8988T (cell line): ENCODE measurements around the gene API5.
"Not testable (repeated sequence)": the region's sequence is repeated elsewhere in the genome, so short reads cannot be mapped to it uniquely, and the experiment has no call there.

Experiments used
- DNase-seq: peaks from one replicate; pipeline ENCODE4 v3.0.0; 2011

The API5 gene

GRCh38 chr11:43311791-43312607, at the start of gene API5:
TSS of gene API5 (plus strand) at chr11:43311996. CDS start at chr11:43312128, 132 bp downstream.
- DNase-seq: peak; percentile 65

DNA sequence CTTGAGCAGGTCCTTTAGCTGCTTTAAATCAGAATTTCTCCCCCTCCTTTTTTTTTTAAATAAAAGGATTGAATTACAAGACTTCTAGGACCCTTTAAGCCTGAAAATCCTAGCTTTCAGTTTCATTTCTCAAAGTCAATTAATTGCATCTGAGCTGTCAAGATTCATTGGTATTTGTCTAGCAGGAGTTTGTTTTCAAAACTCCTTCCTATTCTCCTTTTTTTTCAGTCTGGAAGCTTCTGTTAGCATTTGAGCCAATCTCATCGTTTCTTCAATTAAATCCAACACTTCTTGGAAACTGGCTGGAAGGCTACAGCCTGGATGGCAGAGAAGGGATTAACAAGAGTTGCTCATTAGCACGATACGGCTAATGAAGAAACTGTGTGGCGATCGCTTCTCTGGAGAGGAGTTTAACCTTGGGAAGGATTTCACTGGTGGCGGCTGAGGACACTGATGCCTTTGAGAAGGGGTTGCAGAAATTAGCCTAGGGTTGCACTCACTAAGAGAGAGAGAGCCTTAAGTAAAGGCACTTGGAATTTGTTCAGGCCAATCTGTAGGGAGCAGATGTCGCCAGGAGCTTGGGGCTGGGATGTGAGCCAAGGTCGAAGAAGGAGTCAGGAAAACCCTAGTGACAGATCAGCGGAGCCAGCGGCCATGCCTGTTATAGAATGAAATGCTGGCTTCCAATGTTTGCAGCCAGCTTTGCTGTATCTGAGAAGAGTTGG, 43.8 kb upstream of the API5 start:
- DNase-seq: no peak

GRCh38 chr11:43268786-43269185, 43.0 kb upstream of the API5 start:
- DNase-seq: no peak

- DNase-seq: no peak
These were observed 42.4 kb upstream of the API5 start for GRCh38 chr11:43269254-43269918.

DNA sequence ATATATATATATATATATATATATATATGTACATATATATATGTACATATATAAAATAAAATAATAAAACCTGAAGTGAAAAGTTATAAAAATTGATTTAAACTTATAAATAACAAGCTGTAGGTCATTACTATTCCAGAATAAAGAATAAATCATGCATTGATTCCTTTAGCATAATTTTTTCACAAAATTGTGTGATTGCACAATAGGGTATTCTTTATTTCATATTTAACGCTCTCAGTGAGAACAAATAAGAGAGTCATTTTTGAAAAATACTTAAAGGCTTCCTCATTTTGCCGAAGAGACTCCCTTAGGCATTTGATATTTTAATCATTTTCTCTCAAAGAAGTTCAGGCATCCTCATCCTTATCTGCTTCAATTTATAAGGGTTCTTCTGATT, 41.3 kb upstream of the API5 start:
- no peak for DNase-seq

DNA sequence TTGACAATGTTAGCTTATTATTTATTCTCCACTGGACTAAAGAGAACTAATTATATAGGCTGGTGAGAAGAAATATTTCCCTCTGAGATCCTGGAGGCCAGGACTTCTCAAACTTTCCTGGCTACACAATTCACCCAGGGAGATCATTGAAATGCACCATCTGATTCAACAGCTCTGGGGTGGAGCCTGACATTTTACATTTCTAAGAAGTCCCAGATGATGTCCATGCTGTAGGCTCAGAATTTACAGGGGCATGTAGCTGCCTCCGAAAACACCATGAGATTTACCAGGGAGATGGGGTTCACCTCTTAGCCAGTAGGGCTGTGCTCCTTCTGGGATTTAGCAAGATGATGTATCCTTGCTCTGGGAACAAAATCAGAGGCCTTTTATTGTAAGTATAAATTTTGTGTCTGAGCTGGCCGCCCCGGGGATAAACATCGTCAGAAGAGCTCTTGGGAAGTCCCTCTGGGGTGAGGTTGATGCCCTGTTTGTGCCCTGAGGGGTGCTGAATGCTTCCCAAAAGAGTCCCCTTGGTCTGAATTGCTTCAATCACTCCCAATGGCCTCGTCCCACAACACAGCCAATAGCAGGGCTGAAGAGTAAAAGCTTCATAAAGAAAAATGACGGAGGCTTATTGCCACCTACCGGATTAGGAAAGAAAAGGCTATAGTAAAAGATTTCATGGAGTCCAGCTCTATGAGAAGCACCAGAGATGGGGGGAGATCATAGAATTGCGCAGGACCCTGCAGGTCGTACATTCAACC, 33.4 kb upstream of the API5 start:
- DNase-seq: no peak

DNA sequence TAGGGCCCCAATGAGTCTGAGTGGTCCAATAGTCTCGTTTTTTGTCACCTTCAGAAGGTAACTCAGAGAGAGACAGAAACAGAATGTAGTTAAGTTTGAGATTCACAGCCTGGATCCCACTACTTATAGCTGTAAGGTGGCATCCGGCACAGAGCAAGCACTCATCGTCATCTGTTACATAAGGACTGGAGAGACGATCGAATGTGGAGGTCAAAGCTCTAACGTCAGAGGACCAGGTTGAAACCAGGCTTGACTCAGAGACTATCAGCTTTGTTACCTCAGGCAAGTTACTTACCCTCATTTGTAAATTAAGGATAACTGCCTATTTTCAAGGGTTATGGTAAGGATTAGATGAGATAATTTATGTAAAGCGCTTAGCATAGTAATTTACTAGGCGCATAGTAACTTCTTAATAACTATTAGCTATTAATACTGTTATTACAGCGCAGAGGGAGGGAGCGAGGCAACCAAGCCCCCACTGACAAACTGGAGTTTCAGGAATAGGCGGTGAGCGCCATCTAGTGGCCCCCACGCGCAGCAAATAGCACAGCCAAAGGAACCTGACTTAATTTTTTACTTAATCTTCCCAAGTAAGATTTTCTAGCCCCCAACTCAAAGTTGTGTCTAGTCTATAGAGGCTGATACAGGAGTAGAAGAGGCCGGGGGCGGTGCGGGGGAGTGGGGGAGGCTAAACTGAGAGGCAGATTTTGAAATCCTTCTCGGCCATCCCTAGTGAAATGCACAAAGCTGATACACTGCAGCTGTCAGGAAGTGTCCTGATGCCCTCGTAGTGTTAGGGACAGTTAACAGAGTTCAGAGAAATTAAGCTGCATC, 29.0 kb upstream of the API5 start:
- no peak for DNase-seq

DNA sequence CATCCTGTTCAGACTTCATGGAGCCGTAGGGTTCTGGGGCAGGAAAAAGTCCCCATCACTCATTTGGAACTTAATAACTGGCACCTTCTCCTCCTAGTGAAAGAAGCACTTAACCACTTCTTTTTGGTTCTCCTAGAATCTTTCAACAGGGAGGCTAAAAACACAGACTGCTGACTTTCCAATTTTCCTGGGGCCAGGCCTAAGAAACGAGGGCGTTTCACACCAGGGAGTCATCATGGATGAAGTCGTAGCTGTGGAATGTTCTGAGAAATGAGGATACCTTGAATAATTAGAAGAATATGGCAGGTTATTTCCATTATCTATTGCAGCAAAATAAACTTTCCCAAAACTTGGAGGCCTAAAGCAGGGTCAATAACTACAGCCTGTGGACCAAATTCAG, 26.0 kb upstream of the API5 start:
- DNase-seq: no peak

GRCh38 chr11:43289368-43289767, 22.4 kb upstream of the API5 start:
- DNase-seq: no peak

DNA sequence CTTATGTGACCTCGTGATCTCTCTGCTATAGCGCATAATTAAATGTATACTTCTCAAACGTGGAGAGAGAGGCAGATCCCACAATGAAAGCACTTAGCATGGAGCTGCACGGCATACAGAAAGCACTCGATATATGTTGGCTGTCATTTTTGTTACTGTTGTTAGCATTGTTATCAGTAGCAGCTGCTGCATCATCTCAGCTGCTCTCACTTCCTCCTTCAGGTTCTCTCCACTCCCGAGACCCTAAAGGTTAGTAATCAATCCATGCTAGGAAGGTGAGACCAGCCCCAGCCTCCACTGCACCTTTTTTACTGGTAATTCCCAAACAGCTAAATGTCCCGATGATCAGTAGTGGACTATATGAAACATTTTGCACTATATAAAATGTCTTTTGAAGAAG, 13.4 kb upstream of the API5 start:
- no peak for DNase-seq

DNA sequence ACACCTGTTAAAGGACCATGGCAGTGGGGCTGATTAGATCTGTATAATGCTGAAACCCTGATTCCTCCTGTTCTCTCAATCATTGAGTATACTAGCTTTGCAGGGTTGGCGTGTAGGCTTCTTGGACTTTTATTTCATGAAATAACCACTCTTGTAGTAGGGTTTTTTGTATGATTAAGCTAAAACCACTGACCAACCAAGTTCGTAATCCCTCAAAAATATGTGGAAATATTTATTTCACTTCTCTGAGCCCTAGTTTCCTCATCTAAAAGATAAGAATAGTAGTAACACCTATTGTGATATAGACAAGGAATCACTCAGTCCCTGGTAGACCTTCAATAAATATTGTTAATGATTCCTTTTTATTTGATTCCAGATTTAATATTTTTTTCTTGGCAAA, 4.2 kb downstream of the API5 start:
- DNase-seq: no peak

- no peak for DNase-seq
These were observed 4.7 kb downstream of the API5 start for GRCh38 chr11:43316451-43316850.

DNA sequence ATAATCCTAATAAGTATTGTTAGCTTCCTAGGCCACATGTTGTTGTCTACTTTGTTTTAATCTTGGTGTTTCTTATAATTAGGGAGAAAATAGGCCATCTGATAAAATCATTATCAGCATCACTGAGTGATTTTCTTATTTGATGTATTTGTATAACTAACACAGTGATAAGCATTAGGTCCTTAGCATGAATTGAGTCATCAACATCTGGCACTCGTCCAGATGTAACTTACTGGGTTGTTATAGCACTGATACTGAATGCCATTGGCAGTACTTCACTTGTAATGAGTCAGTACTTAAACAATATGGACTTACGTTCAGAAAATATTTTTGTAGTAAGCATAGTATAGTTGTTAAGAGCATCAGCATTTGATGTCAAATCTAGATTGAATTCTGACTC, 16.2 kb downstream of the API5 start:
- DNase-seq: no peak

DNA sequence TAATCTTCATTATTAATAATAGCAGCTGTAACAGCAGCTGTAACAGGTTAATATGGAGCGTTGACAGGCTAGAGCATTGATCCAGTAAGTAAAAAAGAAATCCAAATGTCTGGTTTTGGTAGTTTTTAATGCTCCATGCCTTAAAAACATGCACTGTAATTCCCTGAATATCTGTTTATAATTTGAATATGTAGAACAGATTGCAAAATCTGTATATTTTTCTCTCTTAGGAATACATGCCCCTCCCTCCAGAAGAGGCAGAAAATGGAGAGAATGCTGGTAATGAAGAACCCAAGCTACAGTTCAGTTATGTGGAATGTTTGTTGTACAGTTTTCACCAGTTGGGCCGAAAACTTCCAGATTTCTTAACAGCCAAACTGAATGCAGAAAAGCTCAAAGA, 16.7 kb downstream of the API5 start:
- no peak for DNase-seq

- DNase-seq: no peak
These were observed 29.4 kb downstream of the API5 start for GRCh38 chr11:43341159-43341558.

GRCh38 chr11:43351426-43351825, 39.6 kb downstream of the API5 start:
- DNase-seq: not testable (repeated sequence)

GRCh38 chr11:43354311-43354710, 42.5 kb downstream of the API5 start:
- no peak for DNase-seq

DNA sequence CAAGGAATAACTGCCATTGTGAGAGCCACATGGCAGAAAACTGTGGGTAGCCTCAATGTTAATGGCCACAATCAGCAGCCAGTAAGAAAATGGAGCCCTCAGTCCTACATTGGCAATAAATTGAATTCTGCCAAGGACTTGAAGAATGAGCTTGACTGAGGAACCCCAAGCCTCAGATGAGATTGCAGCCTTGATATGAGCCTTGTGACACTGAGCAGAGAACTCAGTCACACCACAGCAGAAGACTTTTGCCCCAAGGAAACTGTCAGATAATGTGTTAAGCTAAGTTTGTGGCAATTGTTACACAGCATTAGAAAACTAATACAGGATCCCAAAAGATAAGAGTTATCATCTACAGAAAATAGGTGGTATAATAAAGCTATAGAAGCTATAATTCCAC, 44.5 kb downstream of the API5 start:
- DNase-seq: no peak

DNA sequence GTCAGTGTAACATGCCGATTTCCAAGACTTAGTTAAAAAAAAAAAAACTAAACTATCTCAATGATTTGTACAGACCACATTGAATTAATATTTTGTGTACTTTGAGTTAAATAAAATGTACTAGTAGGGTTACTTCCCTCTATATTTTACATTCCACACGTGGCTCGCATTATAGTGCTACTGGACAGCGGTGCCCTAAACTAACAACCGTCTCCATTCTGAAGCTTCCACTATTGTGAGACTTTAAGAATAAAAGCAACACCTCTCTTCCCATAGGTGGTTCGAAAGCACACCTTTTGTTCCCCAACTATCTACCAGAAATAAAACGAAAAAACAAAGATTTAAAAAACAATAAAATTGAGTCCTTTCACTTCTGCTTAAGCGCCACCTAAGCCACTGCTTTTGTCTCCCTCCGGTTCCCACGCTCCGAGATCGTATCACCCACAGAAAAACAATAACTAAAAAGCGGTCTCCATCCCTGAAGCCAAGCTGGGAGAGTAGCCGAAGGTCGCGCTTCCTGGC, 46.5 kb downstream of the API5 start:
- no peak for DNase-seq

DNA sequence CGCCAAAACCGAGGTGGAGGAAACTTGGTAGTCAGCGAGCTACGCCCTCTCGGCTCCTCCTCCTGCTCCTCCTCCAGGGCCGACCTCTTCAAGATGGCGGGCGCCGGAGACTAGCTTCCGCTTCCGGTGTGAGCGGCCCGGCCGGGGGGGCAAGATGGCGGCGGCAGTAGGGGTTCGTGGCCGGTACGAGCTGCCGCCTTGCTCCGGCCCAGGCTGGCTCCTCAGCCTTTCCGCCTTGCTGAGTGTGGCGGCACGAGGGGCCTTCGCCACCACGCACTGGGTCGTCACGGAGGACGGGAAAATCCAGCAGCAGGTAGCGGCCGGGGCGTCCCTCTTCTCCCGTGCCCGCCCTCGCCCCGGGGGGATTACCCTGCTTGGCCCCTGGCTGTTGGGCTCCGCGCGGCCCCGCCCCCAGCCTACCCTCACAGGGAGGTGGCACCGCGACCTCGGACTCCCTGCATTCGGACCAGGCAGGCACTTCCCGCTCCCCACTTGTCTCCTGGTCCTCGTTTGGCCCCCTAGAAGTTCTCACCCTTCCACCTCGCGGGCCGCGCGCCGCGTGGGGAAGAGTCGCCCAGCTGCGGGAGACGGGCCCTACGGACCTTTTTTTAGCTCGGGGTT, 47.1 kb downstream of the API5 start, which contains the start of gene TTC17:
TTC17 (plus strand) TSS at position 120 of the 621 bp plus-strand sequence; CDS start at position 155, 35 bp downstream.
- peak; percentile 69 for DNase-seq

DNA sequence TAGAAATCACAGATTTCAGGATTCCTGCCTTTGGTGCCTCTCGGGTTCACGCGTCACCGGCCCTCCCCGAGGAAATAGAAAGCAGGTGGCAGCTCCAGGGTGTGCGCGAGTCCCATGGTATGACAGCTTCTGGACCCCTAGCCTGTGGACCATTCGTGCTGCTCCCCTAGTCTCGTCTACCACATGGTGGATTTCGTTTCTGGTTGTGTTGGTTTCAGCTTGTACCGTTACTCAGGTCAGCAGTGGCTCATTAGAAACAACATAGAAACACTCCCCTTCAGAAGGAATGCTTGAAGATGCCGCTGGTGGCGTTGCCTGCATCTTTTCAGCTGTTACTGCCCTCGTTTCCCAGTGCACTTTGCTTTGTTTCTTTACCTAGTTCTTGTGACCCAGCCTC, 47.6 kb downstream of the API5 start:
- no peak for DNase-seq
